Erythroblast (primary cell): ENCODE results near the gene CYFIP1.

Experiments
- GATA1 ChIP-seq: IDR thresholded peaks from 2 replicates; pipeline ENCODE4 v1.6.1; 2011; ENCODE audit warnings: low read depth, mild to moderate bottlenecking, control low read depth, low read length, moderate library complexity
- POLR2A ChIP-seq: IDR thresholded peaks from 2 replicates; pipeline ENCODE4 v1.6.1; 2011; ENCODE audit warnings: mild to moderate bottlenecking, low read length

GRCh38 chr15:22959321-22960101, 20.7 kb downstream of the CYFIP1 start:
- no peak for TF ChIP-seq POLR2A
- TF ChIP-seq GATA1 = no peak
